B cell (primary cell): ENCODE measurements around the gene SMAD7.

Experiments used
- CTCF ChIP-seq: fragments of 200-600 bp; IDR thresholded peaks from one replicate; pipeline ENCODE4 v1.8.0; 2022; ENCODE audit warnings: antibody characterized with exemption, mild to moderate bottlenecking
- EZH2 ChIP-seq: IDR thresholded peaks from 2 replicates; pipeline ENCODE4 v1.6.1; 2012; ENCODE audit warnings: borderline replicate concordance, low read depth, mild to moderate bottlenecking, moderate library complexity, low read length; ENCODE audit not compliant: insufficient read depth, poor library complexity, severe bottlenecking

DNA sequence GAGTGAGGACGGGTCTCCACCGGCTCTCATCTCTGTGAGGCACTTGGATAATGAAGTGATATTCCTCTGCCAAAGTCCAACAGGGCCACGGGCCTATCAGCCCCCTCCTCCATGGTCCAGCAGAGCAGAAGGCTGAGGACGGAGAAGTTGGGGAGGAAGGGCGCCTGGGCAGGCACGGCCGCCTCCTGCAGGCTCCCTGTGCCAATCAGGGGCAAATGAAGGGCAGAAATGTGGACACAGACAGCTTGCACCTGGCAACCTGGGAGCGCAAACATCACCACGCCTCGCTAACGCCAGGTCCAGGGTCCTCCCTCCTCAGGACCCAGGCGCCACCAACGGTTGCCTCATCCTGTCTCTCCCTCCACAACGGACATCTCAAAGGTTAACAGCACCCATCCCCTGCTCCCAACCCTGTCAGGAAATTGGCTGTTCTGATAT, 24.3 kb downstream of the SMAD7 start:
- TF ChIP-seq CTCF: no peak
- TF ChIP-seq EZH2: no peak
